NCI-H1436 treated with DMSO at 0.1 percent for 48 hours (cell line): ENCODE measurements around the gene CD164L2.
A peak's percentile ranks its signal among the peaks of the same experiment; 100 is the strongest.

Experiments used
- DNase-seq: peaks from one replicate; lab custom pipeline; 2025; lab: John Stamatoyannopoulos, UW

The CD164L2 gene

GRCh38 chr1:27405074-27405473 lies 21.9 kb upstream of the CD164L2 start:
- no peak for DNase-seq

- no peak for DNase-seq
Observed at GRCh38 chr1:27403931-27404330, 20.8 kb upstream of the CD164L2 start.

GRCh38 chr1:27403065-27403726 lies 20.1 kb upstream of the CD164L2 start:
- no peak for DNase-seq

GRCh38 chr1:27402349-27402754 lies 19.2 kb upstream of the CD164L2 start:
- DNase-seq: no peak

- DNase-seq: no peak
Observed at GRCh38 chr1:27400963-27401341, 17.8 kb upstream of the CD164L2 start.

- DNase-seq: no peak
Observed at GRCh38 chr1:27400082-27400962, 17.2 kb upstream of the CD164L2 start.

GRCh38 chr1:27399251-27400025 lies 16.3 kb upstream of the CD164L2 start:
- no peak for DNase-seq

GRCh38 chr1:27398405-27399149 lies 15.4 kb upstream of the CD164L2 start:
- DNase-seq: no peak

GRCh38 chr1:27397749-27398148 lies 14.6 kb upstream of the CD164L2 start:
- DNase-seq: no peak

GRCh38 chr1:27397110-27397509 lies 14.0 kb upstream of the CD164L2 start:
- no peak for DNase-seq

GRCh38 chr1:27395441-27396195 lies 12.5 kb upstream of the CD164L2 start:
- no peak for DNase-seq

GRCh38 chr1:27394925-27395324 lies 11.8 kb upstream of the CD164L2 start:
- no peak for DNase-seq

- DNase-seq: no peak
Observed at GRCh38 chr1:27394282-27394658, 11.1 kb upstream of the CD164L2 start.

GRCh38 chr1:27393641-27394281 lies 10.6 kb upstream of the CD164L2 start:
- DNase-seq: no peak

GRCh38 chr1:27392778-27393635 lies 9.9 kb upstream of the CD164L2 start:
- no peak for DNase-seq

GRCh38 chr1:27392096-27392777 lies 9.1 kb upstream of the CD164L2 start, which contains the start of gene GPR3:
GPR3 (plus strand) TSS chr1:27392622; CDS start chr1:27393799, 1,177 bp downstream.
- DNase-seq: peak; percentile 64

- no peak for DNase-seq
Observed at GRCh38 chr1:27391511-27392095, 8.5 kb upstream of the CD164L2 start.

- DNase-seq: no peak
Observed at GRCh38 chr1:27388337-27389005, 5.3 kb upstream of the CD164L2 start.
